ENCODE results near the gene ATXN2. TPM values are rescaled to one million over a fixed set of nuclear protein-coding genes. Genes with fewer than 3 reads are reported as not detected.
A peak's percentile ranks its signal among the peaks of the same experiment; 100 is the strongest.

The ATXN2 gene
- total and polyA plus RNA-seq, 9 of the 15 experiments (the other 6 are each of a cell fraction or from before 2014, with no cell fraction given) = 16.8 to 67.8 (median 29.3) TPM

DNA sequence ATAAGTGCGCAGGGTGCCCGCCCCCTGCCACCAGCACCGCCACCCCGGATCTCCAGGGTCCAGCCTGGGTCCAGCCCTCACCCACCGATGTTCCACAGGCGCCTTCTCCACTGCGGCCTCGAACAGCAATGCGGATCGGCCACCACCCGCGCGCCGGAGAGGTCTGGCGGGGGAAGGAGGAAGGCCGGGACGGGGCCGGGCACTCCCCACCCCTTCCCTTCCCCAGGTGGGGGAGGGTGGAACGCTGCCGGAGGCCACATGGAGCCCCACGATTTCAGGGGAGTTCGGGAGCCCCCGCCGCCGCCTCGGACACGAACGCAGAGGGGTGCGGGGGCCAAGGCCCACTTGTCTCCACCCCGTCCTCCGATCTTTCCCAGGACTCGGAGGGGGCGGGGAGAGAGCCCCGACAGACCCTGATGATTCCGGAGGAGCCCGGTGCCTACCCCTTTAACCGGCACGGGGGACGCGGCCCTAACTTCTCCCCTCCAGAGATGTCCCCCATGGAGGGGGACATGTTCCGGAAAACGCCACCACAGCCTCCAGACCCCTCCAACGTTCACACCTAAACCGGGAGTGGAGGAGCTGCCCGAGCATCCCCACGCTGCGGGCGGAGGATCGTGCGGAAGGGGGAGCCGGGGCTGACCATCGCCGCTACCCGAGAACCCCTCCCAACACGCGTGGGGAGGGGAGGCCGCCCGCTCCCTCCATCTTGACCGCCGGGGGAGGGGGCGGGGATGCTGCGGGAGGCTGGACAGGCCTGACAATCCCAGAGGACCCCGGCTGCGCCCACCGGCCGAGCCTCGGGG, 1.1 kb downstream of the ATXN2 start (continued):
- TF ChIP-seq SRSF7 (optimal IDR thresholded peaks at IDR 0.05; ENCODE audit: low read depth, low read length) (no peak), TCF3 (CRISPR knock-in tag; IDR thresholded peaks at IDR 0.05) (no peak), HDAC1 (IDR thresholded peaks at IDR 0.05) (peak in 1 of 2 experiments; percentile 16; a peak in 2 of 4 replicates), ZC3H8 (IDR thresholded peaks at IDR 0.05) (no peak), PTRF (tag; IDR thresholded peaks at IDR 0.05) (no peak), YY1 (IDR thresholded peaks at IDR 0.05; ENCODE audit: borderline replicate concordance in 1 of 3, control insufficient read depth in 1 of 3, extremely low read depth in 1 of 3, insufficient read depth in 3 of 3, insufficient read length in 1 of 3, insufficient replicate concordance in 2 of 3, low read depth in 1 of 3, low read length in 2 of 3) (peak in 2 of 3 experiments; percentile 27 to 81), ZNF408 (CRISPR knock-in tag; IDR thresholded peaks at IDR 0.05; ENCODE audit: low read depth) (no peak), KLF1 (tag; IDR thresholded peaks at IDR 0.05) (no peak), TGIF2 (CRISPR knock-in tag; IDR thresholded peaks at IDR 0.05) (peak; percentile 78; the same call in 1 of the 2 replicates), THRAP3 (IDR thresholded peaks at IDR 0.05; ENCODE audit: borderline replicate concordance) (no peak), MYC (IDR thresholded peaks at IDR 0.05; ENCODE audit: low read depth, low read length) (peak; percentile 63; the same call in 1 of the 2 replicates), MYC (CRISPR knock-in tag; IDR thresholded peaks at IDR 0.05; ENCODE audit: borderline replicate concordance, low read depth) (0 out of 2 replicates have a peak, but pooled peaks have one; percentile 72), MTA1 (IDR thresholded peaks at IDR 0.05; ENCODE audit: borderline replicate concordance) (no peak), NCOA6 (IDR thresholded peaks at IDR 0.05) (no peak), ASH1L (IDR thresholded peaks at IDR 0.05; ENCODE audit: borderline replicate concordance, low read depth, partially characterized antibody) (no peak), GATAD2B (IDR thresholded peaks at IDR 0.05; ENCODE audit: borderline replicate concordance) (0 out of 2 replicates have a peak, but pooled peaks have one; percentile 12), TAL1 (IDR thresholded peaks at IDR 0.05) (no peak), ZNF140 (CRISPR knock-in tag; IDR thresholded peaks at IDR 0.05) (no peak), NCOR1 (IDR thresholded peaks at IDR 0.05) (no peak), TBP (optimal IDR thresholded peaks at IDR 0.05; ENCODE audit: low read depth, low read length) (peak; percentile 15), OTX1 (CRISPR knock-in tag; IDR thresholded peaks at IDR 0.05) (no peak), SAFB (IDR thresholded peaks at IDR 0.05; ENCODE audit: borderline replicate concordance, low read depth, low read length) (peak; percentile 69; the same call in 1 of the 2 replicates), NFE2L1 (tag; IDR thresholded peaks at IDR 0.05; ENCODE audit: borderline replicate concordance, low read depth) (no peak)
- TF ChIP-seq, protein P1, sequence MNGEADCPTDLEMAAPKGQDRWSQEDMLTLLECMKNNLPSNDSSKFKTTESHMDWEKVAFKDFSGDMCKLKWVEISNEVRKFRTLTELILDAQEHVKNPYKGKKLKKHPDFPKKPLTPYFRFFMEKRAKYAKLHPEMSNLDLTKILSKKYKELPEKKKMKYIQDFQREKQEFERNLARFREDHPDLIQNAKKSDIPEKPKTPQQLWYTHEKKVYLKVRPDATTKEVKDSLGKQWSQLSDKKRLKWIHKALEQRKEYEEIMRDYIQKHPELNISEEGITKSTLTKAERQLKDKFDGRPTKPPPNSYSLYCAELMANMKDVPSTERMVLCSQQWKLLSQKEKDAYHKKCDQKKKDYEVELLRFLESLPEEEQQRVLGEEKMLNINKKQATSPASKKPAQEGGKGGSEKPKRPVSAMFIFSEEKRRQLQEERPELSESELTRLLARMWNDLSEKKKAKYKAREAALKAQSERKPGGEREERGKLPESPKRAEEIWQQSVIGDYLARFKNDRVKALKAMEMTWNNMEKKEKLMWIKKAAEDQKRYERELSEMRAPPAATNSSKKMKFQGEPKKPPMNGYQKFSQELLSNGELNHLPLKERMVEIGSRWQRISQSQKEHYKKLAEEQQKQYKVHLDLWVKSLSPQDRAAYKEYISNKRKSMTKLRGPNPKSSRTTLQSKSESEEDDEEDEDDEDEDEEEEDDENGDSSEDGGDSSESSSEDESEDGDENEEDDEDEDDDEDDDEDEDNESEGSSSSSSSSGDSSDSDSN (IDR thresholded peaks at IDR 0.05; ENCODE audit: borderline replicate concordance in 1 of 2, low read depth in 2 of 2, low read length in 2 of 2) = peak; percentile 62 to 83; a peak in 3 of 4 replicates
- TF ChIP-seq, protein P2, sequence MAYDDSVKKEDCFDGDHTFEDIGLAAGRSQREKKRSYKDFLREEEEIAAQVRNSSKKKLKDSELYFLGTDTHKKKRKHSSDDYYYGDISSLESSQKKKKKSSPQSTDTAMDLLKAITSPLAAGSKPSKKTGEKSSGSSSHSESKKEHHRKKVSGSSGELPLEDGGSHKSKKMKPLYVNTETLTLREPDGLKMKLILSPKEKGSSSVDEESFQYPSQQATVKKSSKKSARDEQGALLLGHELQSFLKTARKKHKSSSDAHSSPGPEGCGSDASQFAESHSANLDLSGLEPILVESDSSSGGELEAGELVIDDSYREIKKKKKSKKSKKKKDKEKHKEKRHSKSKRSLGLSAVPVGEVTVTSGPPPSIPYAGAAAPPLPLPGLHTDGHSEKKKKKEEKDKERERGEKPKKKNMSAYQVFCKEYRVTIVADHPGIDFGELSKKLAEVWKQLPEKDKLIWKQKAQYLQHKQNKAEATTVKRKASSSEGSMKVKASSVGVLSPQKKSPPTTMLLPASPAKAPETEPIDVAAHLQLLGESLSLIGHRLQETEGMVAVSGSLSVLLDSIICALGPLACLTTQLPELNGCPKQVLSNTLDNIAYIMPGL (CRISPR knock-in tag; IDR thresholded peaks at IDR 0.05) = no peak

All from K562 (cell line).